ENCODE data around the gene SYNDIG1. TPM values are rescaled to one million over a fixed set of nuclear protein-coding genes. Genes with fewer than 3 reads are reported as not detected.

Gene SYNDIG1
- polyA plus RNA-seq, 4 donors, result 0.90 to 2.0 (median 1.9) TPM; not detected in 1

DNA sequence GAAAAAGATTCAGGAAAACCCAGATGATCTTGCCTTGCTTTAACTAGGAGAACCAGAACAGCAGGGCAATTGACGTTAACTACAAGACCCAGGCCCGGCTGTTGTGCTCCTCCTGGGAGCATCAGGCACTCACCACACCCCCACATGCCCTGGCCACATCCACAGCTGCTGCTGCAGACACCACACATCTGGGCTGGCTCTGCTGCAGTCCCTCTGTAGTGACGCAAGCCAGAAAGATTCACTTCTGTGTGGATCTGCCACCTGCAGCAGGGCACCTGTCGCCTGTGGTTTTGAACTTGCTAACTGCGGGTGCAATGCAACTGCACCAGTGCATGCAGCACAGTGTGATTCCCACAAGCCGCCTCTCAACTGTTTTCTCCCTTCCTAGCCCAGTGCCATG is 228.8 kb downstream of the SYNDIG1 start:
- no peak overlapping the region for H3K4me3 ChIP-seq (ENCODE audit: low read depth in 1 of 3, low read length in 3 of 3)
- H3K27me3 ChIP-seq (ENCODE audit: control insufficient read depth in 3 of 3, insufficient read depth in 3 of 3, low read length in 3 of 3), result no peaks in the 10 kb centered on the region
- no peaks in the 10 kb centered on the region for H3K36me3 ChIP-seq (ENCODE audit: control insufficient read depth in 3 of 3, insufficient read depth in 2 of 3, low read depth in 1 of 3, low read length in 3 of 3)
- no peaks in the 10 kb centered on the region for H3K4me1 ChIP-seq (ENCODE audit: control insufficient read depth in 3 of 3, insufficient read depth in 2 of 3, low read depth in 1 of 3, low read length in 2 of 3)
- no peak overlapping the region for H3K27ac ChIP-seq (ENCODE audit: low read depth in 1 of 3, low read length in 2 of 3)
- H3K9me3 ChIP-seq (ENCODE audit: control insufficient read depth in 2 of 2, insufficient read depth in 1 of 2, low read depth in 1 of 2, low read length in 1 of 2), result no peaks in the 10 kb centered on the region
- DNase-seq, result no peak
- 63 to 78% (median 72%) methylated on average over 6 of the region's 6 CpGs for WGBS, 3 donors
- FAIRE-seq, result no peak

DNA sequence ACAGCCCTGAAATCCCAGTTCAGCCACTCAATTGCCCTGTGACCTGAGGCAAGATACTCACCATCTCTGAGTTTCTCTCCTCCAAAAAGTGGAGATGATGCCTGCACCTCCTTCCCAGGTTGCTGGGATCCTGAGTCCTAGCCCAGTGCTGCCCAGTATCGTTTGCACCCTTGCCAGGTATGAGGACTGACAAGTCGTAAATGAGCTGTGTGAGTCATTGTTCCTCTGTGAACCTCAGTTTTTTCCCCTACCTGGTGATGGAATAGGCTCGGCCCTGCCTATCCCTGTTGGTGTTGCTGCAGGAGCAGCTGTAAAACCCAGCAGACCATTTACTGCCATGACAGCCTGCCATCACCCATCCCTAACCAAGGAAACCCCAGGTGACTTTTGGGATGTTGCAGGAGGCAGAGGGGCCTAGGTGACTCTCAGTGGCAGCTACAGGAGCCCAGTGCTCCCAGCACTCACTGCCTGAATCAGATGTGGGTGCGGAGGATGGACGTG is 229.3 kb downstream of the SYNDIG1 start:
- FAIRE-seq (no peak), DNase-seq (no peak)
- Histone ChIP-seq H3K9me3 (ENCODE audit: control insufficient read depth in 2 of 2, insufficient read depth in 1 of 2, low read depth in 1 of 2, low read length in 1 of 2) (no peaks in the 10 kb centered on the region), H3K4me1 (ENCODE audit: control insufficient read depth in 3 of 3, insufficient read depth in 2 of 3, low read depth in 1 of 3, low read length in 2 of 3) (no peaks in the 10 kb centered on the region), H3K27me3 (ENCODE audit: control insufficient read depth in 3 of 3, insufficient read depth in 3 of 3, low read length in 3 of 3) (no peaks in the 10 kb centered on the region), H3K4me3 (ENCODE audit: low read depth in 1 of 3, low read length in 3 of 3) (no peak overlapping the region), H3K27ac (ENCODE audit: low read depth in 1 of 3, low read length in 2 of 3) (no peak overlapping the region), H3K36me3 (ENCODE audit: control insufficient read depth in 3 of 3, insufficient read depth in 2 of 3, low read depth in 1 of 3, low read length in 3 of 3) (no peaks in the 10 kb centered on the region)
- WGBS, 3 donors, result 46 to 75% (median 53%) methylated on average over 5 of the region's 5 CpGs

DNA sequence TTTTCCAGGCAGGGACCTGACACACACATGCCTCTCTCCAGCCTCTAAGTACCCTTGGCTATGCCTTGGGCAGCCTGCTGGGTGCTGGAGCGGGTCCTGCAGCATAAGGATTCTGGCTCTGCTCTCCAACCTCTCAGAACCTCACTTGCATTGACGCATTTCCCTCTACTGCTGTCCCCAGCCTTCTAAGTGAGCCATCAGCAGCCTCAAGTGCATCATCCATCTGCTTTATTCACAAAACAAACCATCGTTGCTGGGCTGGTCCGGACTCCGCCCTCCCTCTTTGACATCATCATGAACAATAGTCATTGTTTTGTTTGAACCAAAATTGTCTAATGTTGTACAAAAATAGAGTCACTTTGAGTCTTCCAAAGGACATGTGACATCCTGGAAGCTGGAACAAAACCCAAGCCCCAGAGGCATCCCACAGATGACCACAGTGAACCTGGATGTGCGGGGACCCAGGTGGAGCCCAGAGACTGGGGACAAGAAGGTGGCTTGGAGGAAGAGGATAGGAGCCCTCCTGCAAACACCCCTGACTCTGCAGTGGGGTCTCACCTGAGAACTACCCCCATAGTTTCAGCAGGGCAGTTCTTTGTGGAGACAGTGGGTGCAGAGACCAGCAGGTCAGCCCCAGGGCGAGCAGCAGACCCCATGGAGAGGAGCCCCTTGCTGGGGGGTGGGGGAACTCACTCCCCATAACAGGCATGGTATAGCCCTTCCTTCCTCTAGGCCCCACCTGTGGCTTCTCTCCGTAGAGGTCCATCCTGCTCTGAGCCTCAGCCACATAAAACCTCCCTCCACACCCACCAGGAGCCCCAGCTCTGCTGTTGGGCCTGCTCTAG is 230.1 kb downstream of the SYNDIG1 start:
- no peaks in the 10 kb centered on the region for H3K9me3 ChIP-seq (ENCODE audit: control insufficient read depth in 2 of 2, insufficient read depth in 1 of 2, low read depth in 1 of 2, low read length in 1 of 2)
- no peaks in the 10 kb centered on the region for H3K4me1 ChIP-seq (ENCODE audit: control insufficient read depth in 3 of 3, insufficient read depth in 2 of 3, low read depth in 1 of 3, low read length in 2 of 3)
- H3K36me3 ChIP-seq (ENCODE audit: control insufficient read depth in 3 of 3, insufficient read depth in 2 of 3, low read depth in 1 of 3, low read length in 3 of 3), result no peaks in the 10 kb centered on the region
- no peak overlapping the region for H3K27ac ChIP-seq (ENCODE audit: low read depth in 1 of 3, low read length in 2 of 3)
- no peak overlapping the region for H3K4me3 ChIP-seq (ENCODE audit: low read depth in 1 of 3, low read length in 3 of 3)
- no peaks in the 10 kb centered on the region for H3K27me3 ChIP-seq (ENCODE audit: control insufficient read depth in 3 of 3, insufficient read depth in 3 of 3, low read length in 3 of 3)
- 71 to 74% (median 72%) methylated on average over 8 of the region's 8 CpGs for WGBS, 3 donors
- DNase-seq, result no peak
- FAIRE-seq, result no peak

DNA sequence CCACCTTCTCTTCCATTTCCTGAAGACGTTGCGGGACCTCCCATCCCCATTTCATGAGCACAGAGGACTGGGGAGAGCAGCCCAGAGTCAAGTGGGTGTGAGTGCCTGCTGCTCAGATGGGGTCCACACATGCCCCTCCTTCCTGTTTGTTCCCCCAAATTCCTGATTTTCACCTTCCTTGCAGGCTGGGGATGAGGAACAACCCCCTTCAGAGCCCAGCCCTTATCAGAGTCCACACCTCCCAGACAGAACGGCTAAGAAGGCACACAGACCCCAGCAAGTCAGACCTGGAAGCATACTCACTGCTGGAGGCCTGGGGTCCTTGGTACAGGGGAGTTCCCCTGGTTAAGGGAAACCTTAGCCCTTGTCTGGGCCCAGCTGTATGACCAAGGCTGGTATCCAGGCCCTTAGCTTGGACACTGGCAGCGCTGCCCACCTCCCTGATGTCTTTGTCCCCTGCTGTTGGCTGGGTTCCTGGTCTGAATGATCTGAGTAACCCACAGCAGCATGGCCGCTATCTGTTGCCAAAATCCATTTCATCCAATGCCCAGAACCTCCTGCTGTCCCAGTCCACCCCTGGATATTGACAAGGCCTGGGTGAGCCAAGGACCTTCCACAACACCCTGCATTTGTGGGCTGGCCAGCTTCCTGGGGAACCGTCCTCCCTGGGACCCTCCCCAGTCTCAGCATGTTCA is 230.9 kb downstream of the SYNDIG1 start:
- H3K9me3 ChIP-seq (ENCODE audit: control insufficient read depth in 2 of 2, insufficient read depth in 1 of 2, low read depth in 1 of 2, low read length in 1 of 2), result no peaks in the 10 kb centered on the region
- no peak for FAIRE-seq

DNA sequence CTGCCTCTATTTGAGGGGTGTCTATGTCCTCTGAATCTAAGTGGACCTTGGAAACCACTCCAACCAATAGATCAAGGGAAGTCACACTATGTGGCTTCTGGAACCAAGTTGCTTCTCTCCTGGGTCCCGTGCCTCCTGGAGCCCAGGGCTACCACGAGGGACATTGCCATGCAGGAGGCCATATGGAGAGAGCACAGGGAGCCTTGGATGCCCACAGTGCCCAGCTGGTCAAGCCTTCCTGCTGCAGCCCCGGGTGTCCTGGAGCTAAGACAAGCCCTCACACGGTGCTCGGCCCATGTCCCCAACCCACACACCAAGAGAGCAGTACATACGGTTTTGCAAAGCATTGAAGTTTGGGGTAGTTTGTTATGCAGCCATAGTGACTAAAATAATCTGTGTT is 231.6 kb downstream of the SYNDIG1 start:
- Histone ChIP-seq H3K4me3 (ENCODE audit: low read depth in 1 of 3, low read length in 3 of 3) (no peak overlapping the region), H3K9me3 (ENCODE audit: control insufficient read depth in 2 of 2, insufficient read depth in 1 of 2, low read depth in 1 of 2, low read length in 1 of 2) (no peaks in the 10 kb centered on the region), H3K27ac (ENCODE audit: low read depth in 1 of 3, low read length in 2 of 3) (no peak overlapping the region), H3K4me1 (ENCODE audit: control insufficient read depth in 3 of 3, insufficient read depth in 2 of 3, low read depth in 1 of 3, low read length in 2 of 3) (no peaks in the 10 kb centered on the region), H3K36me3 (ENCODE audit: control insufficient read depth in 3 of 3, insufficient read depth in 2 of 3, low read depth in 1 of 3, low read length in 3 of 3) (no peaks in the 10 kb centered on the region), H3K27me3 (ENCODE audit: control insufficient read depth in 3 of 3, insufficient read depth in 3 of 3, low read length in 3 of 3) (no peaks in the 10 kb centered on the region)
- DNase-seq (no peak), FAIRE-seq (no peak)
- 75 to 83% (median 77%) methylated on average over 6 of the region's 6 CpGs for WGBS, 3 donors

More for the DNA sequence above, 230.9 kb downstream of the SYNDIG1 start:
- Histone ChIP-seq H3K36me3 (ENCODE audit: control insufficient read depth in 3 of 3, insufficient read depth in 2 of 3, low read depth in 1 of 3, low read length in 3 of 3) (no peaks in the 10 kb centered on the region), H3K4me1 (ENCODE audit: control insufficient read depth in 3 of 3, insufficient read depth in 2 of 3, low read depth in 1 of 3, low read length in 2 of 3) (no peaks in the 10 kb centered on the region), H3K27me3 (ENCODE audit: control insufficient read depth in 3 of 3, insufficient read depth in 3 of 3, low read length in 3 of 3) (no peaks in the 10 kb centered on the region), H3K4me3 (ENCODE audit: low read depth in 1 of 3, low read length in 3 of 3) (no peak overlapping the region), H3K27ac (ENCODE audit: low read depth in 1 of 3, low read length in 2 of 3) (no peak overlapping the region)
- 53 to 78% (median 70%) methylated on average over 6 of the region's 6 CpGs for WGBS, 3 donors
- no peak for DNase-seq

DNA sequence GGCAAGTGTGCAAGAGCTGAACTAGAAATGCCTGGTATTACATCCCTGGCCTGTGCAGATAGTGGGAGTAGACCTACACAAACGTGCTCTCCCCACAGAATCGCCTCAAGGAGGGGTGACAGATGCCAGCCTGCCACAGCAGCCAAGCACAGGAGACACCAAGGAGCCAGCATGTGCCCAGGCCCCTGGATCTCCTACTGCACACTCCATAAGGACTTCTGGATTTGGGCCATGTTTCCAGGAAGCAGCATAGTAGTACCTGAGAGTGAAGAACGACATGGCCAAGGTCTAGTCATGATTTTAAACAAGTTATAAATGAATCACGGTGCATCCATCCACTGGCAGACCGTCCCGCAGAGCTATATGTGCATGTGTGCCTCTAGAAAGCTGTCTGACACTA is 232.2 kb downstream of the SYNDIG1 start:
- no peak for DNase-seq
- 56 to 73% (median 58%) methylated on average over 6 of the region's 6 CpGs for WGBS, 3 donors
- Histone ChIP-seq H3K4me1 (ENCODE audit: control insufficient read depth in 3 of 3, insufficient read depth in 2 of 3, low read depth in 1 of 3, low read length in 2 of 3) (no peaks in the 10 kb centered on the region), H3K27ac (ENCODE audit: low read depth in 1 of 3, low read length in 2 of 3) (no peak overlapping the region), H3K9me3 (ENCODE audit: control insufficient read depth in 2 of 2, insufficient read depth in 1 of 2, low read depth in 1 of 2, low read length in 1 of 2) (no peaks in the 10 kb centered on the region), H3K4me3 (ENCODE audit: low read depth in 1 of 3, low read length in 3 of 3) (no peak overlapping the region), H3K27me3 (ENCODE audit: control insufficient read depth in 3 of 3, insufficient read depth in 3 of 3, low read length in 3 of 3) (no peaks in the 10 kb centered on the region), H3K36me3 (ENCODE audit: control insufficient read depth in 3 of 3, insufficient read depth in 2 of 3, low read depth in 1 of 3, low read length in 3 of 3) (no peaks in the 10 kb centered on the region)
- no peak for FAIRE-seq

DNA sequence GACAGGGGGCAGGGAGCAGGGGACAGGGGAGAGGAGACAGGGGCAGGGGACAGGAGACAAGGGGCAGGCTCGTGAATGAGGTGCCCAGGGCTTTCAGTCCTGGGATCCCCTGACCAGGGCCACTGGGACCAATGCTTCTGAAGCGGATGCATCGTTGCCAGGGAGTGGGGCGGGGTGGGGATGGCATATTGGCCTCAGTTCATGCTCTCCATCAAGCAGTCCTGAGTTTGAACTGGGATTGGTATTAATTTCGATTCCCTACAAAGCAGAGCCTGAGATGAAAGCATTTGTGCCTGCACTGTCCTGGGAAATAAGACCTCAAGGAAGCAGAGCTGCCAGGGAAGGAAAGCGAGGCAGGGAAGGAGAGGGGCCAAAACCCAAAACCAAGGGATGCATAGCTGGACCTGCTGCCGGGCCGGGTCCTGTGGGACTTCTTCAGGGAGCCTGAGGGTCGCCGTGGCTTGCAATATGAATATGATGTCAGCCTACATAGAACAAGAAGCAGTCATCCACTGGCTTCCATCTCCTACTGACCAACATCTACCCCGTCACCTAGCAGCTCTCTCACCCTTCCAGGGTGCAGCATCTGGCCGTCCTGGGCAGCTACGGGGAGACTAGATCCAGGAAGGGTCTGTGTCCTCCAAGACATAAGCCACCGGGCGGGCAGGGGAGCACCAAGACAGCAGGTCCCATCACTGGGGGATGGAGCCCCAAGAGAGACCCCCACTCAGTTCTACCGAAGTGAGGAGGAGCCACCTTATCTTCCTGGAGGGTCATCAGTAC is 233.3 kb downstream of the SYNDIG1 start:
- 70 to 80% (median 73%) methylated on average over 16 of the region's 16 CpGs for WGBS, 3 donors
- Histone ChIP-seq H3K4me3 (ENCODE audit: low read depth in 1 of 3, low read length in 3 of 3) (no peak overlapping the region), H3K36me3 (ENCODE audit: control insufficient read depth in 3 of 3, insufficient read depth in 2 of 3, low read depth in 1 of 3, low read length in 3 of 3) (no peaks in the 10 kb centered on the region), H3K9me3 (ENCODE audit: control insufficient read depth in 2 of 2, insufficient read depth in 1 of 2, low read depth in 1 of 2, low read length in 1 of 2) (no peaks in the 10 kb centered on the region), H3K4me1 (ENCODE audit: control insufficient read depth in 3 of 3, insufficient read depth in 2 of 3, low read depth in 1 of 3, low read length in 2 of 3) (no peaks in the 10 kb centered on the region), H3K27me3 (ENCODE audit: control insufficient read depth in 3 of 3, insufficient read depth in 3 of 3, low read length in 3 of 3) (no peaks in the 10 kb centered on the region), H3K27ac (ENCODE audit: low read depth in 1 of 3, low read length in 2 of 3) (no peak overlapping the region)
- FAIRE-seq, result no peak
- DNase-seq, result no peak

DNA sequence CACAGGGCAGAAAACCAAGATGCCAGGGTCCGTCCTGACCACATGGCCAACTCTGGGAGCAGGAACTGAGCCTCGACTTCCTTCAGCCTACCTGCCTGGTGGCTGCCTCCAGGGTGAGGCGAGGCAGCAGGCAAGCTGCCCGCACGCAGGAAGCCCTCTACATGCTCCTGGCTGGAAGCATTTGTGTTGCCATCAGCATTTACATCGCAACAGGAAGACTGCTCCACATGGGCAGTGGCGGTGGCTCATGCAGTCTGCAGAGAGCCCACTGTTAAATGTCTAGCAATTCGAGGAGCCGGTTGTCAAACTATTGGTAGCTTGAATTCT is 233.8 kb downstream of the SYNDIG1 start:
- WGBS, 3 donors, result 76 to 87% (median 78%) methylated on average over 9 of the region's 9 CpGs
- no peak overlapping the region for H3K4me3 ChIP-seq (ENCODE audit: low read depth in 1 of 3, low read length in 3 of 3)
- no peak overlapping the region for H3K27ac ChIP-seq (ENCODE audit: low read depth in 1 of 3, low read length in 2 of 3)
- no peaks in the 10 kb centered on the region for H3K27me3 ChIP-seq (ENCODE audit: control insufficient read depth in 3 of 3, insufficient read depth in 3 of 3, low read length in 3 of 3)
- FAIRE-seq (no peak), DNase-seq (no peak)
- H3K4me1 ChIP-seq (ENCODE audit: control insufficient read depth in 3 of 3, insufficient read depth in 2 of 3, low read depth in 1 of 3, low read length in 2 of 3), result no peaks in the 10 kb centered on the region
- H3K9me3 ChIP-seq (ENCODE audit: control insufficient read depth in 2 of 2, insufficient read depth in 1 of 2, low read depth in 1 of 2, low read length in 1 of 2), result no peaks in the 10 kb centered on the region
- H3K36me3 ChIP-seq (ENCODE audit: control insufficient read depth in 3 of 3, insufficient read depth in 2 of 3, low read depth in 1 of 3, low read length in 3 of 3), result no peaks in the 10 kb centered on the region

Data from small intestine (tissue), 7 donors.